GM12878 (cell line): ENCODE measurements around the gene NPB. TPM values are rescaled to one million over a fixed set of nuclear protein-coding genes. Genes with fewer than 3 reads are reported as not detected.
A peak's percentile ranks its signal among the peaks of the same experiment; 100 is the strongest.

Experiments
- ATAC-seq: fragments of 200-7000 bp; cut with Tn5 transposase; 3 replicates; pipeline ENCODE4 v1.9.1; 2020; ENCODE audit warnings: mild to moderate bottlenecking, moderate library complexity
- BruUV-seq: library from RNA; stranded (reverse); fragments of 400-500 nt; replicated peaks from 2 replicates; lab custom pipeline; 2021; lab: Mats Ljungman, UMichigan
- CTCF ChIA-PET: fragments of 300-600 bp; sonication (Branson Sonifier 250); formaldehyde crosslinking; extraction: SDS; loops from one replicate; lab custom pipeline; 2021; ENCODE audit warnings: inconsistent platforms; lab: Yijun Ruan, JAX
- POLR2A ChIA-PET: fragments of 350-600 bp; formaldehyde crosslinking; extraction: SDS; loops from one replicate; lab custom pipeline; 2021; ENCODE audit warnings: inconsistent platforms; lab: Charles Lee
- RAD21 ChIA-PET: fragments of 300-600 bp; sonication (Branson Sonifier 250); formaldehyde crosslinking; loops from one replicate; lab custom pipeline; 2023; ENCODE audit warnings: antibody characterized with exemption; ENCODE audit not compliant: unreplicated experiment; lab: Charles Lee
- SMC1A ChIA-PET: fragments of 300-600 bp; sonication (Branson Sonifier 250); formaldehyde crosslinking; loops from one replicate; lab custom pipeline; 2023; ENCODE audit not compliant: unreplicated experiment, uncharacterized antibody; lab: Charles Lee
- DNase-seq: peaks from one replicate; pipeline ENCODE4 v3.0.0-alpha.2; 2011; ENCODE audit warnings: low read depth, low spot score
- FAIRE-seq: peaks from 3 replicates; lab custom pipeline; 2011; peaks lifted over from hg19 to GRCh38; lab: Jason Lieb, UNC
- H2AFZ ChIP-seq: 2 replicates; pipeline ENCODE4 v1.6.0; 2011; ENCODE audit warnings: low read depth, low read length, control low read depth; ENCODE audit not compliant: control insufficient read depth
- H3K27ac ChIP-seq: 2 replicates; pipeline ENCODE4 v1.5.1; 2011; ENCODE audit warnings: control low read depth; ENCODE audit not compliant: control insufficient read depth, insufficient read depth
- H3K27me3 ChIP-seq, 2 experiments: replicated peaks in 1 of 2; 2 replicates each; pipeline versions ENCODE4 v1.6.0 to v1.6.1; 2011; ENCODE audit warnings: low read length in 1 of 2; ENCODE audit not compliant: control insufficient read depth in 2 of 2, insufficient read depth in 2 of 2
- H3K36me3 ChIP-seq, 2 experiments: 2 replicates each; pipeline ENCODE4 v1.5.1; 2011; ENCODE audit warnings: low read length in 1 of 2; ENCODE audit not compliant: control insufficient read depth in 2 of 2, insufficient read depth in 2 of 2
- H3K4me1 ChIP-seq: 2 replicates; pipeline ENCODE4 v1.6.1; 2011; ENCODE audit warnings: mild to moderate bottlenecking, low read length, moderate library complexity, mixed read lengths; ENCODE audit not compliant: control insufficient read depth, insufficient read depth
- H3K4me2 ChIP-seq: 2 replicates; pipeline ENCODE4 v1.6.0; 2011; ENCODE audit warnings: control low read depth; ENCODE audit not compliant: control insufficient read depth, insufficient read depth
- H3K4me3 ChIP-seq: fragments of 200-600 bp; sonication (generic); 2 replicates; pipeline ENCODE4 v1.5.1; 2016
- H3K79me2 ChIP-seq: 2 replicates; pipeline ENCODE4 v1.6.0; 2011; ENCODE audit warnings: low read length; ENCODE audit not compliant: control insufficient read depth, insufficient read depth
- H3K9ac ChIP-seq: 2 replicates; pipeline ENCODE4 v1.8.0; 2011; ENCODE audit warnings: low read length, control low read depth, mixed read lengths; ENCODE audit not compliant: control insufficient read depth, insufficient read depth
- H3K9me3 ChIP-seq: replicated peaks from 3 replicates; pipeline ENCODE4 v1.5.1; 2011; ENCODE audit warnings: mild to moderate bottlenecking, low read length; ENCODE audit not compliant: control insufficient read depth, insufficient read depth
- H4K20me1 ChIP-seq: 2 replicates; pipeline ENCODE4 v1.6.0; 2011; ENCODE audit not compliant: control insufficient read depth, insufficient read depth
- CBX3 ChIP-seq: fragments of 200-600 bp; sonication (generic); IDR thresholded peaks from 2 replicates; pipeline ENCODE4 v1.6.1; 2016; ENCODE audit warnings: low read depth, borderline replicate concordance
- MEF2B ChIP-seq: fragments of 450-650 bp; IDR thresholded peaks from 2 replicates; pipeline ENCODE4 v1.6.1; 2018; ENCODE audit warnings: mild to moderate bottlenecking, moderate library complexity; ENCODE audit not compliant: partially characterized antibody, poor library complexity, severe bottlenecking
- POLR2A ChIP-seq: IDR thresholded peaks from 2 replicates; pipeline ENCODE4 v1.6.1; 2011; ENCODE audit warnings: low read depth, mild to moderate bottlenecking, low read length
- WGBS: methylation state at CpG from one replicate; pipeline ENCODE4 v1.1.6; 2016; ENCODE audit warnings: low lambda C conversion rate; ENCODE audit not compliant: insufficient replicate concordance, insufficient coverage; ENCODE audit errors: missing lambda C conversion rate; 5-methylcytosine and 5-hydroxymethylcytosine counted together
- in situ Hi-C: fragments of 300-500 bp; cut with MboI; formaldehyde crosslinking; loops from 9 replicates; pipeline ENCODE4 v1.14.3; 2018; ENCODE audit warnings: mixed read lengths
- intact Hi-C: fragments of 100-400 bp; cut with micrococcal nuclease; formaldehyde crosslinking; loops from one replicate; pipeline ENCODE4 v1.14.2; 2022; ENCODE audit not compliant: unreplicated experiment
- polyA plus RNA-seq, 11 experiments: library from polyadenylated mRNA; depleted of rRNA in 4 of 11; unstranded in 6 of 11; stranded (reverse) in 5 of 11; fragments of >200 nt; fragmentation: Nextera tagmentation in 4 of 11; fragmentation: Illumina TruSeq in 1 of 11; extraction: Ambion mirVana in 4 of 11; extraction: Trizol in 1 of 11; gene quantifications; 1 replicate in 1 of 11; 2 replicates in 10 of 11; pipeline versions ENCODE4 v1.2.1 to v1.2.3, GENCODE V29; 2011 to 2016; ENCODE audit warnings: inconsistent platforms in 2 of 11, missing spikeins in 2 of 11, low read depth in 1 of 11
- total RNA-seq, 4 experiments: library from RNA; depleted of rRNA in 3 of 4; stranded (reverse); fragments of >200 nt in 3 of 4; fragmentation: Illumina TruSeq in 1 of 4; extraction: Trizol in 1 of 4; gene quantifications; 2 replicates each; pipeline versions ENCODE4 v1.2.1 to v1.2.3, GENCODE V29; 2013 to 2021
- TF ChIP-seq, protein P1 (sequence below): IDR thresholded peaks from 2 replicates; pipeline ENCODE4 v1.6.1; 2011; ENCODE audit warnings: borderline replicate concordance, low read depth, mild to moderate bottlenecking, moderate library complexity, low read length; ENCODE audit not compliant: insufficient read depth, poor library complexity, severe bottlenecking

NPB gene
- total and polyA plus RNA-seq, 10 of the 15 experiments (the other 5 are each of a cell fraction or from before 2014, with no cell fraction given), result 0.03 to 0.40 (median 0.15) TPM; not detected in 2

DNA sequence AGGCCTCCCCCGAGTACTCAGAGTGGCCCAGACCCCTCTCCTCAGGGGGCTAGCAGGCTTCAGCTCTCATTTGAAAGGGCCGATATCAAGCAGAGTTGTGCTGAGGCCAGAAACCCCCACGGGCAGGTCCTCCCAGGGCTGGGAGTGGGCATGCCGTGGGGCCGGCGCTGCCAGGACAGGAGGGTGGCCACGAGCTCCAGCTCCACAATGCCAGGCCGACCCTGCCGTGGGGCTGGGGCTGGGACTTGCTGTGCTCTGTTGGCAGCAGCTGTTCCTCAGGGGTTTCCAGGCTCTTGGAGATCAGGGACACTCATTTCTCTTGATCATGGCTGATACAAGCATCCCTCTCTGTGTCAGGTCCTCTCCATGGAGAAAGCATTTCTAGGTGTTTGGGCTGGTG lies 3.2 kb upstream of the NPB start:
- peaks cover 5% of the 10 kb centered on the region for H3K4me1 ChIP-seq
- no TSS peak for BruUV-seq
- ChIA-PET POLR2A (no interaction called here), SMC1A (no interaction called here), CTCF (no interaction called here), RAD21 (no interaction called here)
- H3K27me3 ChIP-seq, result no peaks in the 10 kb centered on the region; a peak in 1 of 4 replicates
- H3K36me3 ChIP-seq, result peaks cover 3 to 14% of the 10 kb centered on the region in 2 experiments; a peak in 3 of 4 replicates
- no peaks in the 10 kb centered on the region for H3K9me3 ChIP-seq
- FAIRE-seq (no peak), DNase-seq (no peak), ATAC-seq (no peak)
- H3K79me2 ChIP-seq, result peaks cover 3% of the 10 kb centered on the region
- no peak overlapping the region for H2AFZ ChIP-seq
- intact Hi-C loops (no loop called here), in situ Hi-C loops (no loop called here)
- no peaks in the 10 kb centered on the region for H4K20me1 ChIP-seq
- WGBS, result 86% methylated on average over 8 of the region's 9 CpGs
- H3K4me2 ChIP-seq, result no peak overlapping the region
- no peak overlapping the region for H3K9ac ChIP-seq
- H3K4me3 ChIP-seq, result no peak overlapping the region
- TF ChIP-seq MEF2B, result no peak
- TF ChIP-seq, protein P1, sequence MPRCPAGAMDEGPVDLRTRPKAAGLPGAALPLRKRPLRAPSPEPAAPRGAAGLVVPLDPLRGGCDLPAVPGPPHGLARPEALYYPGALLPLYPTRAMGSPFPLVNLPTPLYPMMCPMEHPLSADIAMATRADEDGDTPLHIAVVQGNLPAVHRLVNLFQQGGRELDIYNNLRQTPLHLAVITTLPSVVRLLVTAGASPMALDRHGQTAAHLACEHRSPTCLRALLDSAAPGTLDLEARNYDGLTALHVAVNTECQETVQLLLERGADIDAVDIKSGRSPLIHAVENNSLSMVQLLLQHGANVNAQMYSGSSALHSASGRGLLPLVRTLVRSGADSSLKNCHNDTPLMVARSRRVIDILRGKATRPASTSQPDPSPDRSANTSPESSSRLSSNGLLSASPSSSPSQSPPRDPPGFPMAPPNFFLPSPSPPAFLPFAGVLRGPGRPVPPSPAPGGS, result no peak
- H3K27ac ChIP-seq, result no peak overlapping the region

GRCh38 chr17:81899514-81900166 lies 2.4 kb upstream of the NPB start:
- Histone ChIP-seq H3K79me2 (no peaks in the 10 kb centered on the region), H3K9ac (no peak overlapping the region), H4K20me1 (no peaks in the 10 kb centered on the region), H3K4me3 (no peak overlapping the region), H3K27ac (no peak overlapping the region), H3K27me3 (no peaks in the 10 kb centered on the region; a peak in 1 of 4 replicates), H3K4me2 (no peak overlapping the region), H2AFZ (no peak overlapping the region), H3K9me3 (no peaks in the 10 kb centered on the region), H3K36me3 (peaks cover 3 to 14% of the 10 kb centered on the region in 2 experiments; a peak in 3 of 4 replicates), H3K4me1 (no peaks in the 10 kb centered on the region)
- CTCF ChIA-PET, result no interaction called here
- SMC1A ChIA-PET, result no interaction called here
- intact Hi-C loops, result no loop called here
- FAIRE-seq (no peak), ATAC-seq (no peak), DNase-seq (no peak)
- TF ChIP-seq POLR2A (peak; percentile 52), CBX3 (no peak)
- in situ Hi-C loops, result no loop called here
- no TSS peak for BruUV-seq
- RAD21 ChIA-PET, result no interaction called here
- 96% methylated on average over 21 of the region's 22 CpGs for WGBS
- POLR2A ChIA-PET, result no interaction called here
